NCI-H1092 (cell line): ENCODE data around the gene BIRC5.

Experiments
- DNase-seq: peaks from one replicate; lab custom pipeline; 2025; lab: John Stamatoyannopoulos, UW

The BIRC5 gene

DNA sequence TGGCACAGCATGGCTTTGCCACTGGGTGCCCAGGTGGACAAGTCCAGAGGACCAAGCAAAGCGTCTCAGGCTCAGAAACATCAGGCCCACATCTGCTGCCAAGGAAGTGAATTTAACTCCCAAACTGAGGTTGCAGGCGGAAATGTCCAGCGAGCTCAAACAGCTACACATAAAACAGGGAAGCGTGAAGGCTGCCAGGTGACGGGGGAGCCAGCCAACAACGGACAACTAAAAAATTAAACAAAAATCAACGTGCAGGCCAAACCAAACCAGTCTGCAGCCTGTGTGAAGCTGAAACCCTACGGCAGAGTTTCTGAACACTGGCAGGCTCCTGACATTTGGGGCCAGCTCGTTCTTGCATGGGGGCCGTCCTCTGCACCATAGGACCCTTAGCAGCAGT lies 29.7 kb upstream of the BIRC5 start:
- no peak for DNase-seq

DNA sequence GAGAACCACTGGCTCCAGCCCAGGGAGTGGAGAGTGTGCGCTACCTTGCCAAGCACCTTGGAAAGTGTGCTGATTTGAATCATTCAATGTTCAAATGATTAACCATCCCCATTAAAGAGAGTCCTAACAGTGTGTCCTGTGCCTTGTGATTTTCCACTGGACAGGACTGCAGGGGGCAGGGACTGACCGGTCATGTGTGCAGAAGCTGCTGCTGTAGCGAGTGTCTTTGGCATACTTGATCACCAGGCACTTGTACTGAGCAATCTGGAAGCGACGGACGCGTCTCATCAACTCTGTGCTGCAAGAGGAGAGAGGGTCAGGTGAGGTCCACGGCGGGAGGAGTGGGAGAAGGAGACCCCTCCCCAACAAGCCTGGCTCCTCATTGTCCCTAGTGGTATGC lies 29.2 kb upstream of the BIRC5 start:
- no peak for DNase-seq

DNA sequence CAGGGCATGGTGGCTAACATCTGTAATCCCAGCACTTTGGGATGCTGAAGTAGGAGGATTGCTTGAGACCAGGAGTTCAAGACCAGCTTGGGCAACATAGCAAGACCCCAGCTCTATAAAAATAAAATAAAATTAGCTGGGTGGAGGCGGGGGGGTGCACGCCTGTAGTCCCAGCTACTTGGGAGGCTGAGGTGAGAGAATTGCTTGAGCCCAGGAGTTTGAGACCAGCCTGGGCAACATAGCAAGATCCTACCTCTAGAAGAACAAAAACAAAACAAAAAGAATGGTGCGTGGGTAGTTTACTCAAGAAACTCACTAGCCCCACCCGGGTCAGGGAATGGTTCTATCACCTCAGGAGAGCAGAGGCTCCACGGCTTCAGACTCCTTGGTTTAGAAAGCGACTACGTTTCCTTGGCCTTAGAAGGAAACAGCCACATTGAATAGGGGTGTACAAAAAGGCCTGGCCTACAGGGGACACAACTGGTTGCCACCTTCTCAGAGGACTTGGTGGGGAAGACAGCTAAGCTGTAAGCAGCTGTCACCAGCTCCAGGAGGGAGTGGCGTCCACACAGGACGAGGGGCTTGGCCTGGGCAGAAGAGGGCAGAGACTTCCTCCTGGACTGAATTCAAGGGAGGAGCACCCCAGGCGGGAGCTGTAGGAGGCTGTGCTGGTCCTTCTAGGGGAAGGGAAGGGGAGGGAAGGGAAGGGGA lies 27.9 kb upstream of the BIRC5 start:
- no peak for DNase-seq

DNA sequence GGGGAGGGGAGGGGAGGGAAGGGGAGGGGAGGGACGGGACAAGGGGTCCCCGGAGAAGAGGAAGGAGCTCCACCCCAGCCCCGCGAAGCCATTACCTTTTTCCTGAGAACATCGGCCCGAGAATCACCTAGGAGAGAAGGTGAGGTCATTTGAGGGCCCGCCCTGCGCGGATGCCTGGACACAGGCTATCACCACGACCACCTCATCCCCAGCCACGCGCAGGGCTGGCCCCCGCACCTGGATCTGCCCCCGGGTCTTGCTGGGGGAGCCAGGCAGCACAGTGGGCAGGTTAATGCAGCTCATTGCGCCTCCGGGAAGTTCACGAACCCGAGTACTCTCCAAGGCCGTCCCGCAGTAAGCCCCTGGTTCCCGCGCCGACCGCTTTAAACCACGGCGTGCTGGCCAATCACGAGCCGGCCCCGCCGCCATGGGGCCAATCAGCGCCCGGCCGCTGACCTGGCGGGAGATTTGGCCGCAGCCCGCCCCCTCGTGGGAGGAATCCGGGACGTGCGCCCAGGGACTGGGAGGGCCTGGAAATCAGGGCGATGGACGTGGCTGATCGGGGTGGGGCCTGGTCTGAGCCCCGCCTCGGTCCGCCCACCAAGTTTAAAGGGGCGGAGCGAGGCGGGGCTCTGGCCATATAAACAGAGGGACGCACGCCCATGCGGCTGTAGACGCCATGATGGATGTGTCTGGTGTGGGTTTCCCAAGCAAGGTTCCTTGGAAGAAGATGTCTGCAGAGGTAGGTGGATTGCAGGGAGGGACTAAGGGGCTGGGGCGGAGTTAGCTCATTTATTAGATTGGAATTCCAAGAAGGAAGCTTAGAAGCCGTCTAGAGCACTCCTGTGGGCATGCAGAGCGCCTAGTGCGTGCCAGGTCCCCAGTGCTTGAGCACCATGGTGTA lies 27.1 kb upstream of the BIRC5 start, which contains the start of the genes AFMID and TK1:
TSS of gene AFMID (plus strand) at position 671 of the 904 bp plus-strand sequence. CDS start at position 680, 9 bp downstream.
TSS of gene TK1 (minus strand) at position 361 of the 904 bp plus-strand sequence. CDS start at position 303, 58 bp downstream.
- peak; percentile 93 for DNase-seq

DNA sequence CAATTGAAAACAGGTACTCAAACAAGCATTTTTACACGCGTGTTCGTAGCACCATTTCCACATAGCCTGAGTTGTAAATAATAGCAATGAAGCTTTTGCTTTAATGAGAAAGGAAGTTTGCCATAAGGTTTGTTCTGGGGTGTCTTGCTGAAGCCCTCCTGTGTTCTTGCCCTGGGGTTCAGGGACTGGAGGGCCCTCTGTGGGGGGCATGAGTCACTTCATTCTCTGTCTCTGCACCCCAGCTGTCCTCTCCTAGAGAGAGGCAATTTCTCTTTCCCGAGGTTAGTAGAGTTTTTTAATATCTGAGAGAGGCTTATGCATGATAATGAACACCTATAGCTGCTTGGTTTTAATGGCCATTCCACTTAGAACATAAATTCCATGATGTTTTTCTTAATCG lies 17.3 kb upstream of the BIRC5 start:
- DNase-seq, result no peak

DNA sequence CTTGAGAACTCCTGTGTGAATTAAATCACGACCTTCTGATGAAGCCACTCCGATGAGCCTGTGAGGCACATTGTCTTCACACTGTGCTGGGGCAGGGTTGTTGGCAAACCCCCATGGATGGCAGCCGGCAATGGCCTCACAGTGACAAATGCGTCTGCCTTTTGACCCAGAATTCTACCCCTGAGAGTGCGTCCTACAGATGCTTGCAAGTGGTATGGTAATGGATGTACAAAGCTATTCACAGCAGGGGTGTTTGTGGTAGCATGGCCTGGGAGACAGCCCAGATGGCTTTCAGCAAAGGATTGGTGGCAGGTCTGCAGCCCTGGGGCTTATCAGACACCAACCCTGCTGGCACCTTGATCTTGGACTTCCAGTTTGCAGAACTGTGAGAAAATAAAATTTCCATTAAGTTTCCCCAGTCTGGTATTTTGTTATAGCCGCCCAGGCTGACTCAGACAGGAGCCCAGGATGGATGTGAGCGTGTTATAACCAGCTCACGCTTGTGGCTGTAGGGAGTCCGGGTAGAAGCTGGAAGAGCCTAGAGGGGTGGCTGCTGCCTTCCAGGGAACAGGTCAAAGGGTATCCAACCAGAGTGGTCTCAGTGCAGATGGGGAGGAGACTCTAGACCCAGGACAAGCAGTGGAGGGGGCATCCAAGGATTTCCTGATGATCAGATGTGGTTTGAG lies 16.8 kb upstream of the BIRC5 start:
- no peak for DNase-seq

DNA sequence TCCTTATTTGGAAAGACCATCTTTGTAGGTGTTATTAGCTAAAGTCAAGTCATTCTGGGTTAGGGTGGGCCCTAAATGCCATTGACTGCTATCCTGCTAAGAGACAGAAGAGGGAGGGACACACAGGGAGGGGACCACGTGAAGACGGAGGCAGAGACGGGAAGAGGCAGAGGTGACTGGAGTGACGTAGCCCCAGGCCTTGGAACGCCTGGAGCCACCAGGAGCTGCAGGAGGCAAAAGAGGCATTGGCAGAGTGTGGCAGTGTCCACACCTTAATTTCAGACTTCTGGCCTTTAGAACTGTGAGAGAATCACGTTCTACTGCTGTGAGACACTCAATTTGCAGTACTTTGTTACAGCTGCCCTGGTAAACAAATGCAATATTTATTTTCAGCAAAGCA lies 13.6 kb upstream of the BIRC5 start:
- no peak for DNase-seq

DNA sequence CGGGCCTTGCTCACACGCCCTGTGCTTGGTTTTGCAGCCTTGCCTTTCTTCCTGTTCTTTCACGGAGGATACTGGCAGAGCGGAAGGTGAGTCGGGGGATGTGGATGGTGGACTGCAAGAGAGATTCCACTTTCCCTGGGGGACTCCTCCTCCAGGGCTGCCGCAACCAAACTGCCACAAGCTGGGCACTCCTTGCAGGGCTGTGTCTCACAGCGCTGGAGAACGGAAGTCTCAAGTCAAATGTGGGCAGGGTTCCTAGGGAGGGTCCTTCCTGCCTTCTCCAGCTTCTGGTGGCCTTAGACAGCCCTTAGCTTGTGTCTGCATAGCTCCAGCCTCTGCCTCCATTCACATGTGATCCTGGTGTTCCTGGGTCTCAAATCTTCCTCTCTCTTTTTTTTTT lies 11.4 kb upstream of the BIRC5 start:
- no peak for DNase-seq

DNA sequence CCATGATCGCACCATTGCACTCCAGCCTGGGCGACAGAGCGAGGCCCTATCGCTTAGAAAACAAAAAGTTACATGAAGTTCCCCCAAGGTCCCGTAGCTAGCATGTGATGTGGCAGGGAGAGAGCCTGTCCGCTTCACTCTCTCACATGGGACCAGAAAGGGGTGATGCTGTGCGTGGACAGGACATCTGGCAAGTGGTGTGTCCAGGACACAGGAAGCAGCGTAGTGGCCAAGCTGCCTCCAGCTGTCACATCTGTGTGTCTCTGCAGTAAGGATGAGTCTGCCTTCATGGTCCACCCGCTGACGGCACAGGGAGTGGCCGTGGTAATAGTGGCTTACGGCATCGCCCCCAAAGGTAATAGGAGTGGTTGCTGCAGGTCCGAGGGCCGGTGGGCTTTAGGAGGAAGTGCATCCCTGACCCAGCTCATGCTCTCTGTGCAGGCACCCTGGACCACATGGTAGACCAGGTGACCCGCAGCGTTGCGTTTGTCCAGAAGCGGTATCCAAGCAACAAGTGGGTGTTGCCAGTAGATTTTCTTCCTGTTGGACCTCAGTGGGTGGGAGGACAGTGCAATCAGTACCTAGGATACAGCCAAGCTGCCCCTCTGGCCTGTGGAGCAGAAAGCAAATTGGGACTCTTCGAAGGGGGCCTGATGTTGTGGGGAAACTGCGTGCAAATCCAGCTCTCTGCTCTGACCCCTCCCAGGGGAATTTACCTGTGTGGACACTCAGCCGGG lies 9.5 kb upstream of the BIRC5 start:
- no peak for DNase-seq

DNA sequence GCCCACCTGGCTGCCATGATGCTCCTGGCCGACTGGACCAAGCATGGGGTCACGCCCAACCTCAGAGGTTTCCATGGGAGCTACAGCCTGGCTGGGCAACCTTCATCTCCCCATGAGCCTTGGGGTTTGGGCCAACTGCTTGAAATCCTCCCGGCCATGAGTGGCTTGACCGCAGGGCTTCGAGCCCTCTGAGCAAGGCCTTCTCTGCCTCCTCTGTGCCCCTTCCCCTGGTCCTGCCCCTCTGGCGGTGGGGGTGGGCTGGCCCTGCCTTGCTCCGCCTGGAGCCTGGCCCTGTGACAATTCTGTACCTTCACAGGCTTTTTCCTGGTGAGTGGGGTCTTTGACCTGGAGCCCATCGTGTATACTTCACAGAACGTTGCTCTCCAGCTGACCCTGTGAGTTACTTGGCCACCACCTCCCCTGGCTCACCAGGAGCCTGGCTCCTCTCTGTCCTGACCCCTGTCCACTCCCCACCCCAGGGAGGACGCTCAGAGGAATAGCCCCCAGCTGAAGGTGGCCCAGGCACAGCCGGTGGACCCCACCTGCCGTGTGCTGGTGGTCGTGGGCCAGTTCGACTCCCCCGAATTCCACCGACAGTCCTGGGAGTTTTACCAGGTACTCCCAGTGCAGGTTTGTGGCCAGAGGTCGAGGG lies 8.8 kb upstream of the BIRC5 start:
- DNase-seq, result no peak

DNA sequence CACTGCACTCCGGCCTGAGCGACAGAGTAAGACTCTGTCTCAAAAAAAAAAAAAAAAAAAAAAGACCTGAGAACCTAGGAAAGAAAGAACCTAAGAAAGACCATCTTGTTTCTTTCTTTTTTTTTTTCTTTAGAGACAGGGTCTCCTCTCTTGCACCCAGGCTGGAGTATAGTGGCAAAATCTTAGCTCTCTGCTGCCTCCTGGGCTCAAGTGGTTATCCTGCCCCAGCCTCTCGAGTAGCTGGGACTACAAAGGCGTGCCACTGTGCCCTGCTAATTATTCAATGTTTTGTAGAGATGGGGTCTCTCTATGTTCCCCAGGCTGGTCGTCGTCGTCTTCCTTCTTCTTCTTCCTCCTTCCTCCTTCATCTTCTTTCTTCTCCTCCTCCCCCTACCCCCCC lies 7.8 kb upstream of the BIRC5 start:
- DNase-seq, result no peak

DNA sequence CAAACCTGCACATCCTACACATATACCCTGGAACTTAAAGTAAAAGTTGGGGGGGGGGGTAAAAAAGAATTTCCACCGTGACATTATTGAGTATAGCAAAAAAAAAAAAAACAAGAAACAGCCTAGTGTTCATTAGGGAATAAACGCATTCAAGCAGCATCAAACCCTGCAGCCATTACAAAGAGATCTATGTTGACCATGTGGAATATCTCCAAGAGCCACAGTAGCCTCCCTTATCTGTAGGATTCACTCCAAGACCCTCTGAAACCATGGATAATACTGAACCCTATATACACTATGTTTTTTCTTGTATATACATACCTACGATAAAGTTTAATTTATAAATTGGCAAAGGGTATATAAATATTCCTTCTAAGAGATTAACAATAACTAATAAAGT lies 5.6 kb upstream of the BIRC5 start:
- no peak for DNase-seq

DNA sequence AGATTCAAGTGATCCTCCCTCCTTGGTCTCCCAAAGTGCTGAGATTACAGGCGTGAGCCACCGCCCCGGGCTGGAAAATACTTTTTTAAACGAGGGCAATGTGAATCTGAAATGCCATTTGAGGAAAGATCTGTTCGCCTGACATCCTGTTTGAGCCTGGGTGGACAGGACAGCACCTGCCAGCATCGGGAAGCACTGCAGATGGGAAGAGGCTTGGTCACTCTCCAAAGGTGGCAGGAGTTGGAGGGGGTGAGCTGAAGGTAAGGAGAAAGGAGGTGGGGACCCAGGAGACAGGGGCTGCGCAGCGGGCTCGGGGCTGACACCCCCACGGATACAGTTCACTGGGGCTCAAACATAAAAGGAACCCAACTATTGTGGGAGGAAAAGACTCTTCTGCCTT lies 3.9 kb upstream of the BIRC5 start:
- no peak for DNase-seq

DNA sequence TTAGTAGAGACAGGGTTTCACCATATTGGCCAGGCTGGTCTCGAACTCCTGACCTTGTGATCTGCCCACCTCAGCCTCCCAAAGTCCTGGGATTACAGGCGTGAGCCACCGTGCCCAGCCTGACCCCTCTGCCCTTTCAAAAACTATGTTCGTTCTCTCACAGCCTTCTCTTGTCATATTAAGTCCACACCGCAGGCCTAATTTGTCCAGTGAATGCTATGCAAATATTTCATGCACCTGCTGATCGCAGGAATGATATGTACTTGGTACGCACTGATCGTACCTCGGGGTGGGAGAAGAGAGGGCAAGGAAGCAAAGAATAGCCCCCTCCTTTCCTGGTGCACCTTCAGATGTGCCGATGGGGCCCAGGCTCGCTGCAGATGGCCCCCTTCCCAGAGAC lies 3.0 kb upstream of the BIRC5 start:
- no peak for DNase-seq

DNA sequence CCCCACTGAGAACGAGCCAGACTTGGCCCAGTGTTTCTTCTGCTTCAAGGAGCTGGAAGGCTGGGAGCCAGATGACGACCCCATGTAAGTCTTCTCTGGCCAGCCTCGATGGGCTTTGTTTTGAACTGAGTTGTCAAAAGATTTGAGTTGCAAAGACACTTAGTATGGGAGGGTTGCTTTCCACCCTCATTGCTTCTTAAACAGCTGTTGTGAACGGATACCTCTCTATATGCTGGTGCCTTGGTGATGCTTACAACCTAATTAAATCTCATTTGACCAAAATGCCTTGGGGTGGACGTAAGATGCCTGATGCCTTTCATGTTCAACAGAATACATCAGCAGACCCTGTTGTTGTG lies 631 bp downstream of the BIRC5 start:
- no peak for DNase-seq

DNA sequence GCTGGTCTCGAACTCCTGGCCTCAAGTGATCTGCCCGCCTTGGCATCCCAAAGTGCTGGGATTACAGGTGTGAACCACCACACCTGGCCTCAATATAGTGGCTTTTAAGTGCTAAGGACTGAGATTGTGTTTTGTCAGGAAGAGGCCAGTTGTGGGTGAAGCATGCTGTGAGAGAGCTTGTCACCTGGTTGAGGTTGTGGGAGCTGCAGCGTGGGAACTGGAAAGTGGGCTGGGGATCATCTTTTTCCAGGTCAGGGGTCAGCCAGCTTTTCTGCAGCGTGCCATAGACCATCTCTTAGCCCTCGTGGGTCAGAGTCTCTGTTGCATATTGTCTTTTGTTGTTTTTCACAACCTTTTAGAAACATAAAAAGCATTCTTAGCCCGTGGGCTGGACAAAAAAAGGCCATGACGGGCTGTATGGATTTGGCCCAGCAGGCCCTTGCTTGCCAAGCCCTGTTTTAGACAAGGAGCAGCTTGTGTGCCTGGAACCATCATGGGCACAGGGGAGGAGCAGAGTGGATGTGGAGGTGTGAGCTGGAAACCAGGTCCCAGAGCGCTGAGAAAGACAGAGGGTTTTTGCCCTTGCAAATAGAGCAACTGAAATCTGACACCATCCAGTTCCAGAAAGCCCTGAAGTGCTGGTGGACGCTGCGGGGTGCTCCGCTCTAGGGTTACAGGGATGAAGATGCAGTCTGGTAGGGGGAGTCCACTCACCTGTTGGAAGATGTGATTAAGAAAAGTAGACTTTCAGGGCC lies 5.5 kb downstream of the BIRC5 start:
- no peak for DNase-seq

DNA sequence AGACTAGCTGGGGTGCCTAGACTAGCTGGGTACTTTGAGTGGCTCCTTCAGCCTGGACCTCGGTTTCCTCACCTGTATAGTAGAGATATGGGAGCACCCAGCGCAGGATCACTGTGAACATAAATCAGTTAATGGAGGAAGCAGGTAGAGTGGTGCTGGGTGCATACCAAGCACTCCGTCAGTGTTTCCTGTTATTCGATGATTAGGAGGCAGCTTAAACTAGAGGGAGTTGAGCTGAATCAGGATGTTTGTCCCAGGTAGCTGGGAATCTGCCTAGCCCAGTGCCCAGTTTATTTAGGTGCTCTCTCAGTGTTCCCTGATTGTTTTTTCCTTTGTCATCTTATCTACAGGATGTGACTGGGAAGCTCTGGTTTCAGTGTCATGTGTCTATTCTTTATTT lies 9.0 kb downstream of the BIRC5 start:
- no peak for DNase-seq

DNA sequence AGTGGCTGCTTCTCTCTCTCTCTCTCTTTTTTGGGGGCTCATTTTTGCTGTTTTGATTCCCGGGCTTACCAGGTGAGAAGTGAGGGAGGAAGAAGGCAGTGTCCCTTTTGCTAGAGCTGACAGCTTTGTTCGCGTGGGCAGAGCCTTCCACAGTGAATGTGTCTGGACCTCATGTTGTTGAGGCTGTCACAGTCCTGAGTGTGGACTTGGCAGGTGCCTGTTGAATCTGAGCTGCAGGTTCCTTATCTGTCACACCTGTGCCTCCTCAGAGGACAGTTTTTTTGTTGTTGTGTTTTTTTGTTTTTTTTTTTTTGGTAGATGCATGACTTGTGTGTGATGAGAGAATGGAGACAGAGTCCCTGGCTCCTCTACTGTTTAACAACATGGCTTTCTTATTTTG lies 9.7 kb downstream of the BIRC5 start:
- DNase-seq, result no peak

DNA sequence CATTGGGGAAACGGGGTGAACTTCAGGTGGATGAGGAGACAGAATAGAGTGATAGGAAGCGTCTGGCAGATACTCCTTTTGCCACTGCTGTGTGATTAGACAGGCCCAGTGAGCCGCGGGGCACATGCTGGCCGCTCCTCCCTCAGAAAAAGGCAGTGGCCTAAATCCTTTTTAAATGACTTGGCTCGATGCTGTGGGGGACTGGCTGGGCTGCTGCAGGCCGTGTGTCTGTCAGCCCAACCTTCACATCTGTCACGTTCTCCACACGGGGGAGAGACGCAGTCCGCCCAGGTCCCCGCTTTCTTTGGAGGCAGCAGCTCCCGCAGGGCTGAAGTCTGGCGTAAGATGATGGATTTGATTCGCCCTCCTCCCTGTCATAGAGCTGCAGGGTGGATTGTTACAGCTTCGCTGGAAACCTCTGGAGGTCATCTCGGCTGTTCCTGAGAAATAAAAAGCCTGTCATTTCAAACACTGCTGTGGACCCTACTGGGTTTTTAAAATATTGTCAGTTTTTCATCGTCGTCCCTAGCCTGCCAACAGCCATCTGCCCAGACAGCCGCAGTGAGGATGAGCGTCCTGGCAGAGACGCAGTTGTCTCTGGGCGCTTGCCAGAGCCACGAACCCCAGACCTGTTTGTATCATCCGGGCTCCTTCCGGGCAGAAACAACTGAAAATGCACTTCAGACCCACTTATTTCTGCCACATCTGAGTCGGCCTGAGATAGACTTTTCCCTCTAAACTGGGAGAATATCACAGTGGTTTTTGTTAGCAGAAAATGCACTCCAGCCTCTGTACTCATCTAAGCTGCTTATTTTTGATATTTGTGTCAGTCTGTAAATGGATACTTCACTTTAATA lies 10.4 kb downstream of the BIRC5 start:
- DNase-seq, result no peak
